Adipocyte (in vitro differentiated cells): ENCODE data around the gene STUM.

Source experiments
- DNase-seq: peaks from one replicate; pipeline ENCODE4 v3.0.0-alpha.2; 2015; ENCODE audit warnings: low read depth
- H3K27me3 ChIP-seq: replicated peaks from 2 replicates; pipeline ENCODE4 v1.7.0; 2013; ENCODE audit warnings: mild to moderate bottlenecking, low read length, moderate library complexity; ENCODE audit not compliant: control insufficient read depth, insufficient read depth
- H3K36me3 ChIP-seq: 2 replicates; pipeline ENCODE4 v1.7.0; 2013; ENCODE audit warnings: low read length, mild to moderate bottlenecking, moderate library complexity; ENCODE audit not compliant: control insufficient read depth, insufficient read depth, severe bottlenecking
- H3K4me1 ChIP-seq: 2 replicates; pipeline ENCODE4 v1.7.0; 2013; ENCODE audit warnings: mild to moderate bottlenecking, low read length, moderate library complexity; ENCODE audit not compliant: control insufficient read depth, insufficient read depth
- H3K4me3 ChIP-seq: 2 replicates; pipeline ENCODE4 v1.7.0; 2013; ENCODE audit warnings: mild to moderate bottlenecking, low read length, moderate library complexity
- H3K9ac ChIP-seq: 2 replicates; pipeline ENCODE4 v1.7.0; 2013; ENCODE audit warnings: mild to moderate bottlenecking, low read length, moderate library complexity
- H3K9me3 ChIP-seq: 2 replicates; pipeline ENCODE4 v1.7.0; 2013; ENCODE audit warnings: mild to moderate bottlenecking, low read length, moderate library complexity; ENCODE audit not compliant: control insufficient read depth

The STUM gene

DNA sequence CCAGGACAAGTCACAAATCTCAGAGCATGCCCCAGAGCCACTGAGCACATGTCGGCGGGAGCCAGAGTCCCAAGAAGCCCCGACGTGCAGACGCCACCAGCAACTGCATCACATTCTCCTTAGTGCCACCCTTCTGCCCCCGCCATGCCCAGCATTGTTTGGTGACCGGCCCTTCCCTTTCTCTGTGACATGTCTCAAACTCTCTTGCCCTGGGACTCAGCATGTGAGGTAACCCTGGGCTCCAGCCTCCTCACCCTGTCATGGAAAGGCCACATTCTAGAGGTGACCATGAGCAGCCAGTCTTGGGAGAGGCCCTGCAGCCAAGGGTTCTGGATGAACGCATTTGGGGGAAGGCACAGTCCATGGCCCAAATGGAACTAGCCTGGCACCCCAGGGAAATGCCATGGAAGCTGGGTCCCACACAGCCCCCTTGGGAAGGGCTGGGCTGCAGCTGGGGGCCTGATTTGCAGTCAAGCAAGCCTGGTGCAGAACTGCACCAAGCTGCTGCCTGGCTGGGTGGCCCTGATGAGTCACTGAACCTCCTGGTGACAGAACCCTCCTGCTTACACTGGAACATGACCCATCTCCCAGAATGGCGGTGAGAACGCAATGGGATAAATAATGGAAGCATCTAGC is 96.1 kb downstream of the STUM start:
- Histone ChIP-seq H3K36me3 (peaks cover 20% of the 10 kb centered on the region), H3K9ac (no peak overlapping the region), H3K9me3 (no peaks in the 10 kb centered on the region), H3K4me3 (no peak overlapping the region), H3K27me3 (no peaks in the 10 kb centered on the region), H3K4me1 (peaks cover 13% of the 10 kb centered on the region)
- no peak for DNase-seq

DNA sequence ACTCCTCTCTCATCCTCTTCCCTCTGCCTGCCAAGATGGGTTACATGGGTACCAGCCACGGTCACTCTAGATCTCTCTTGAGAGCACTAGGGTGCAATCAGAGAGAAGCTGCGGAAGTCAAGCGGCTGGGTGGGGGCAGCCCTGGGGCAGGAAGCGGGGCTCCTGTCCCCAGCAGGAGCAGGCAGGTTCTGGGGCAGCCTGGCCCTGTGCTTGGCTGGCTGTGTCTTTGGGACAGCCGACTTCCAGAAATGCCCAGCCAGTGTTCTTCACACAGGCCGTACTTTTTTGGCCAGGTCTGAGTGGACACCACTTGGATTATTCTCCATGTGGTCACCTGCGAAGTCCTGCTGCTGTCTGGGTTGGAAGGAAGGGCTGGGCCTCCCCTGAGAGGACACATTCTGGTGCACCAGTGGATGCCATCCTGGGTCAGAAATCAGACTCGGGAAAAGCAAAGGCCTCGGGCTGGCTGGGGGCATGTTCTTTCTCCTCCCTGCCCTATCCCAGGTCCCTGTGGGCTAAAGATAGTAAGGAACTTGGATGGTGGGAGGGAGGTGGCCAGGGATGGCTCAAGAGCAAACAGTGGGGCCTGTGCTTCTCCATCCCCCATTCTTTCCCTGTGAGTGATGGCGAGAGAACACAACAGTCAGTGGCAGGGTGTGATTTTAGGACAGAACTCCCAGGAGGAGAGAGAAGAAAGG is 96.9 kb downstream of the STUM start:
- peaks cover 20% of the 10 kb centered on the region for H3K36me3 ChIP-seq
- H3K4me1 ChIP-seq = peaks cover 13% of the 10 kb centered on the region
- no peaks in the 10 kb centered on the region for H3K27me3 ChIP-seq
- DNase-seq = no peak
- no peaks in the 10 kb centered on the region for H3K9me3 ChIP-seq
- no peak overlapping the region for H3K9ac ChIP-seq
- H3K4me3 ChIP-seq = no peak overlapping the region

DNA sequence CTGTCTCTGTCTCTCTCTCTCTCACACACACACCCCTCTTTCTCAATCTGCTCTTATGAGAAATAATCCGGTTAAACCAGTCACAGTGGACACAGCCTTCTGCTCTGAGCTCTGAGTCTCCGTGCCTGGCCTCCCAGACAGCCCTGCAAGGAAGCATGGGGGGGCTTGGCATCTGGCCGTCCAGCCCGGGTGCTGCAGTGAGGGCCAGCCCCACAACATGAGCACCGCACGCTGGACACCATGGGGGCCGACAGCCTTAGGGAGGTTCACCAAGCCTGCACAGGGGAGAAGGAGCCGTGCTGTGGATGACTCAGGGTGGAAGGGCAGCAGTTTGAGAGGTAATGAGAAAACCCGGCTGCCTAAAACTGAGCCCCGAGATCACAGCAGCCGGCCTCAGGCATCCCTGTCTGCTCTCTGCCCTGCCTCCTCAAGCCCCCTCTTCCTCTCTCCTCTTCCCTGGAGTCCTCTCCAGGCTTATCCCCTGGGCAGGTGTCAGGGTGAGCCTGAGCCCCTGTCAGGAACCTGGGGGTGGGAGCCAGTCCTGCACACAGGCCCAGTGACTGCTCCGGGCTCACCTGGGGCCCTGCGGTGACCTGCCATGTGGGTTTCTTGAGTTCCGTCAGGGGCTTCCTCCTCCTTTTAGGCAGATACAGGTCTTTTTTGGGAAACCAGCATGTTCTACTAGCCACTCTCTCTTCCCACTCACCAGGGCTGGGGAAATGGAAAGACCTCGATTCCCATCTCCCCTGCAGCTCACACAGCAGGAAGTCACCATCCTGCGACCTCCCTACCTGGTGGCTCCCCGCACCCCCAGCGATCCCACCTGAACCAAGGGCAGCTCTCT is 97.7 kb downstream of the STUM start:
- Histone ChIP-seq H3K36me3 (peaks cover 20% of the 10 kb centered on the region), H3K9me3 (no peaks in the 10 kb centered on the region), H3K4me1 (peaks cover 13% of the 10 kb centered on the region), H3K4me3 (no peak overlapping the region), H3K27me3 (no peaks in the 10 kb centered on the region), H3K9ac (no peak overlapping the region)
- DNase-seq = no peak

DNA sequence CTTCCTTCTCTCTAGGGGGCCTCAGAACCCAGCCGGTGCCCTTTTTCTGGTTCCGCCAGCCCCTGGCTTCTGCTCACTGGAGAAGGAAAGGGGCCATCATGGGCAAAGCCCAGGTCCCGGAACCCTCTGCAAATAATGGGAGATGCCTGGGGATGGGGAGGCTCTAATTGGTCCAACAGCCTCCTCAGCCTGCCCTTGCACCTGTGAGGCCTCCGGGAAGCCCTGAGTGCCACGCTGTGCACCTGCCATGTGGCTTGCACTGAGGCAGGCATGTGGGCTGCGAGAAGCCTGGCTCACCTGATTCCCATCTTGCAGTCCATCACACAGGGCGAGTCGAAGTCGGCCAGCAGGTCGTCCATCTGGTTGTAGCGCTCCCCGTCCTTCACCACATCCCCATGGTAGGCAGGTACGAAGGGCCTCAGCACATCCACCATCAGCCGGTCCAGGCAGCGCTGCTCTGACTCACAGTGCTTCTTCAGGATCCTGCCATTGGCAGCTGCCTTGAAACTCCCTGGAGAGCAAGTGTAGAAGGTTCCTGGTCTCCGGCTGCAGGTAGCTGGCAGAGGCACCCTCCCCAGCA is 98.4 kb downstream of the STUM start:
- Histone ChIP-seq H3K9me3 (no peaks in the 10 kb centered on the region), H3K36me3 (peaks cover 18% of the 10 kb centered on the region)
- DNase-seq = no peak

DNA sequence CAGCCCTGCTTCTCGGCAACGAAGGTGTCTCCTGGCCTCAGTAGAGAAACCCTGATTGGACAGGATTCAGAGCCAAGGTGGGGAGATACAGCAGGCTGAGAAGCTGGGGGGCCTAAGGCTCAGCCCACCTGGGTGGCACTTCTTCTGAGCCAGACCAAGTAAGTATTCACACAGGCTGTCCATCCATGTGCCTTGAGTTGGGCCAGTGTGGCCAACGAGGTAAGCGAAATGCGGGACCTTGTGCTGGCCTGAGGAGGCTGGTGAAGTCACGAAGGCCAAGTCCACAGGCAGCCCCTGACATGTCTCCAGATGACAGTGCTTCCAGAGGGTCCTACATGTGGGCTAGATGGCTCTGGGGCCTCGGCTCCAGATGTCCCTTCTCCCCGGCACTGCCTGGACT is 99.2 kb downstream of the STUM start:
- no peak for DNase-seq
- no peaks in the 10 kb centered on the region for H3K27me3 ChIP-seq
- H3K4me3 ChIP-seq = no peak overlapping the region
- H3K36me3 ChIP-seq = peaks cover 18% of the 10 kb centered on the region
- no peaks in the 10 kb centered on the region for H3K9me3 ChIP-seq
- H3K9ac ChIP-seq = no peak overlapping the region
- H3K4me1 ChIP-seq = peaks cover 13% of the 10 kb centered on the region

More for the DNA sequence above, 98.4 kb downstream of the STUM start:
- peaks cover 13% of the 10 kb centered on the region for H3K4me1 ChIP-seq
- no peak overlapping the region for H3K4me3 ChIP-seq
- H3K27me3 ChIP-seq = no peaks in the 10 kb centered on the region
- H3K9ac ChIP-seq = no peak overlapping the region

DNA sequence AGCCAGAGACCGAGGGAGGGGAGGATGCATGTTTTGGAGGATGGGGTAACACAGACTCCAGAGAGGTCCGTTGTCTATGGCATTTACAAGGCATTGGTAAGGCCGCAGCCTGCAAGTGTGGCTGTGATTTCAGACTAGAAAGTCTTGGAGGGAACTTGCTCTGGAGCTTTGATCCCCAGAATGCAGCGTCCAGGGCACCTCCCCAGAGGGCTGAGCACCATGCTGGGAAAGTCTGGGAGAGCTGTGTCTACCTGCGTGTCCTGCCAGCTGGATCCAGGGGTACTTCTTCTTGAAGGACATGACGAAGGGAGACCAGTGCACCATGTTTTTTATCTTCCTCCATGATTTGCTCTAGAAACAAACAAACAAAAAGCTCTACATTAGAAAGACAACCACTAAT is 99.9 kb downstream of the STUM start:
- no peak overlapping the region for H3K9ac ChIP-seq
- H3K27me3 ChIP-seq = no peaks in the 10 kb centered on the region
- peaks cover 18% of the 10 kb centered on the region for H3K36me3 ChIP-seq
- peaks cover 10% of the 10 kb centered on the region for H3K4me1 ChIP-seq
- H3K4me3 ChIP-seq = no peak overlapping the region
- no peaks in the 10 kb centered on the region for H3K9me3 ChIP-seq
- DNase-seq = no peak

DNA sequence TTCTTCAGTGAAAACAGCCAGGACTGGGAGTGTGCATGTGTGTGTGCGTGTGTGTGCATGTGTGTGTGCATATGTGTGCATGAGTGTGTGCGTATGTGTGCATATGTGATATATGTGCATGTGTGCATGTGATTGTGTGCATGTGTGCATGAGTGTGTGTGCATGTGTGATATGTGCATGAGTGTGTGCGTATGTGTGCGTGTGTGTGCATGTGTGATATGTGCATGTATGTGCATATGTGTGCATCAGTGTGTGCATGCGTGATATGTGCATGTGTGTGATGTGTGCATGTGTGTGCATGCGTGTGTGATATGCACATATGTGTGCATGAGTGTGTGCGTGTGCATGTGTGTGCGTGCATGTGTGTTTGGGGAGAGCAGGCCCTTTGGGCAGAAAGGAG is 100.7 kb downstream of the STUM start:
- H3K4me3 ChIP-seq = no peak overlapping the region

DNA sequence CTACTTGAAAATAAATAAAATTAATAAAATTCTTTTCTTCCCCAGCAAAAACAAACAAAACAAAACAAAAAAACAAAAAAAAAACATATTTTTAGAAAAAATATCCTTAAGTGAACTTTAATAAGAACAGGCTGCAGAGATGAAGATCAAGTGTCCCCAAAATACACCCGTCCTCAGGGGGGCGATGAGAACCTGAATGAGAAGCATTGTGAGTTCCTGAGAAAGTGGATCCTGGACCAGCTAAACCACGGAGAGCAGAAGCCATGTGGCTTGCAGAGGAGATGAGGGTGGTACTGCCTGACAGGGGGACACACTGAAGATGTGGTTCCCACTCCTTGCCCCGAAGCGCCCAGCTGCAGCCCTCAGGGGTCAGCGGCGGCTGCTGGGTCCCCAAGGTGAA is 101.2 kb downstream of the STUM start:
- peaks cover 14% of the 10 kb centered on the region for H3K4me1 ChIP-seq
- H3K36me3 ChIP-seq = peaks cover 18% of the 10 kb centered on the region
- no peak for DNase-seq
- no peak overlapping the region for H3K4me3 ChIP-seq
- H3K9ac ChIP-seq = no peak overlapping the region
- H3K27me3 ChIP-seq = no peaks in the 10 kb centered on the region
- no peaks in the 10 kb centered on the region for H3K9me3 ChIP-seq

More for the DNA sequence above, 100.7 kb downstream of the STUM start:
- Histone ChIP-seq H3K4me1 (peaks cover 11% of the 10 kb centered on the region), H3K36me3 (peaks cover 18% of the 10 kb centered on the region), H3K27me3 (no peaks in the 10 kb centered on the region), H3K9ac (no peak overlapping the region), H3K9me3 (no peaks in the 10 kb centered on the region)
- no peak for DNase-seq

DNA sequence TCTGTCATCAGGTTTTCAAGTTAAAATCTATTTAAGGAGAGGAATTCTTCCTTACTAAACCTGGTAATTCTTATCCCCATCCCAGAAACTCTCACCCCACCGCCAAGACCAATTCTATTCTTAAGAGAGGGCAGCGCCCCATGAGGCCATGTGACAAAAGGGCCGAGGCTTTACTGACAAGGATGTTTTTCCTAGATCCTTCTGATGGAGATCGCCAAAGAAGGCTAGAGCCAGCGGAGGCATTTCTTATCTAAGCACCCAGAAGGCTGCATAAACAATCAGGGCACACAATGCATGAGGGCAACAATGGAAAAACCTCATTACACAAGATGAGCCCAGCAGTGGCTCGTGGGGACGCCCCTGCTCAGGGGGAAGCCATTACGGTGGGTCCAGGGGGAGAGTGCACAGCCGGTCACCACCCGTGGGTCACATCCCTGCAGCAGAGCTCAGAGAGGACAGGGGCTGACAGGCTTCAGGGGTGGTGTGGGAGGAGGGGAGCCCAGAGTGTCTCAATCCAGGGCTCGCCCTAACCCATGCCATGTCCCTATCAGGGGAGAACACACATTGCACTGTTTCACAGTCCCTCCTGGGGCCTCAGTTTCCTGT is 101.8 kb downstream of the STUM start:
- no peaks in the 10 kb centered on the region for H3K9me3 ChIP-seq
- H3K4me3 ChIP-seq = no peak overlapping the region
- H3K9ac ChIP-seq = no peak overlapping the region
- peaks cover 18% of the 10 kb centered on the region for H3K36me3 ChIP-seq
- no peaks in the 10 kb centered on the region for H3K27me3 ChIP-seq
- no peak for DNase-seq
- H3K4me1 ChIP-seq = peaks cover 14% of the 10 kb centered on the region

DNA sequence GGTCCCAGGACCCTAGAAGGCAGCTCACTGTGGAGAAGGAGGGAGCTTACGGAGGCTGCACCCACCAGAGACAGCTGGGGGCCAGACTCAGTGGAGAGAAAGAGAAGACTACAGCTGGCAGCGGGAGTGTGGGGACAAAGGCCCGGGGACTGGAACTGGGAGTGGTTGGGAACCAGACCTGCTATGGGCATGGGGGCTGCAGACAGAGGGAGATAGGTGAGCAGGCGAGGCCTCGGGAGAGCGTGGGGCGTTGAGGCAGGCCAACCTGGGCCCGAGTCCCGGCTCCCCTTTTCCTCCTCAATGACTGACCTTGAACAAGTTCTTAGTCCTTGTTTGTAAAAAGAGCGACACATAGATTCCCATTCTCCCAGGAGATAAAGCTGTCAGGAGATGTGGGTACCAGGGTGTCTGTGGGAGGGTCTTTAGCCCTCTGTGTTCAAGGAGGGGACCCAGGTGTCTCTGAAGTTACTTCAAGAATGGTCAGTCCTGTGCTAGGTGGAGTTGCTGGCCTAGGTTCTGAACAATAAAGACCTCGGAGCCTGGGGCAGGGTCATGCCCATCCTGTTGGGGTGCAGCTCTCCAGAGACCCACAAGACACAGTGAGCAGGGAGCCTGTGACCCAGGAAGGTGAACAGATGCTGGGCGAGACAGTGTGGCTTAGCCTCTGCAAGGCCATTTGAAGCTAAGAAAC is 102.6 kb downstream of the STUM start:
- no peaks in the 10 kb centered on the region for H3K9me3 ChIP-seq
- no peak for DNase-seq
- no peaks in the 10 kb centered on the region for H3K27me3 ChIP-seq
- no peak overlapping the region for H3K4me3 ChIP-seq
- peaks cover 18% of the 10 kb centered on the region for H3K36me3 ChIP-seq
- no peak overlapping the region for H3K9ac ChIP-seq
- peaks cover 8% of the 10 kb centered on the region for H3K4me1 ChIP-seq
